Glutamatergic neuron (in vitro differentiated cells): Measurements from ENCODE around the gene PPP2R2C. TPM values are rescaled to one million over a fixed set of nuclear protein-coding genes. Genes with fewer than 3 reads are reported as not detected.

Source experiments
- DNase-seq: peaks from one replicate; pipeline ENCODE4 v3.0.0; 2022
- H3K27ac Mint-ChIP-seq: one replicate; pipeline ENCODE4 v1.8.0; 2020; ENCODE audit warnings: mild to moderate bottlenecking, mixed read lengths, inconsistent platforms; ENCODE audit not compliant: unreplicated experiment
- H3K27me3 Mint-ChIP-seq: one replicate; pipeline ENCODE4 v1.8.0; 2020; ENCODE audit warnings: mild to moderate bottlenecking, moderate library complexity, mixed read lengths, inconsistent platforms; ENCODE audit not compliant: unreplicated experiment
- H3K36me3 Mint-ChIP-seq: one replicate; pipeline ENCODE4 v1.8.0; 2020; ENCODE audit warnings: mild to moderate bottlenecking, mixed read lengths, inconsistent platforms; ENCODE audit not compliant: unreplicated experiment
- H3K4me1 Mint-ChIP-seq: one replicate; pipeline ENCODE4 v1.8.0; 2020; ENCODE audit warnings: mild to moderate bottlenecking, low read depth, mixed read lengths, inconsistent platforms; ENCODE audit not compliant: unreplicated experiment
- H3K4me3 Mint-ChIP-seq: one replicate; pipeline ENCODE4 v1.8.0; 2020; ENCODE audit warnings: mild to moderate bottlenecking, mixed read lengths, inconsistent platforms; ENCODE audit not compliant: unreplicated experiment
- H3K9me3 Mint-ChIP-seq: one replicate; pipeline ENCODE4 v1.8.0; 2020; ENCODE audit warnings: mild to moderate bottlenecking, moderate library complexity, mixed read lengths, inconsistent platforms; ENCODE audit not compliant: unreplicated experiment
- total RNA-seq: library from RNA; stranded (reverse); fragmentation: NEBNext Ultra II Directional; extraction: Animal tissue kit (Norgen Biotek cat#: 25700); gene quantifications from one replicate; pipeline ENCODE4 v1.2.1, GENCODE V29; 2021; ENCODE audit not compliant: unreplicated experiment
- TF ChIP-seq, protein P1 (sequence below): fragments of 200-600 bp; sonication (generic); IDR thresholded peaks from one replicate; pipeline ENCODE4 v1.5.0; 2021; ENCODE audit not compliant: partially characterized antibody, unreplicated experiment

The PPP2R2C gene
- total RNA-seq, 1 donor from 2014 or later: 9.4 TPM

DNA sequence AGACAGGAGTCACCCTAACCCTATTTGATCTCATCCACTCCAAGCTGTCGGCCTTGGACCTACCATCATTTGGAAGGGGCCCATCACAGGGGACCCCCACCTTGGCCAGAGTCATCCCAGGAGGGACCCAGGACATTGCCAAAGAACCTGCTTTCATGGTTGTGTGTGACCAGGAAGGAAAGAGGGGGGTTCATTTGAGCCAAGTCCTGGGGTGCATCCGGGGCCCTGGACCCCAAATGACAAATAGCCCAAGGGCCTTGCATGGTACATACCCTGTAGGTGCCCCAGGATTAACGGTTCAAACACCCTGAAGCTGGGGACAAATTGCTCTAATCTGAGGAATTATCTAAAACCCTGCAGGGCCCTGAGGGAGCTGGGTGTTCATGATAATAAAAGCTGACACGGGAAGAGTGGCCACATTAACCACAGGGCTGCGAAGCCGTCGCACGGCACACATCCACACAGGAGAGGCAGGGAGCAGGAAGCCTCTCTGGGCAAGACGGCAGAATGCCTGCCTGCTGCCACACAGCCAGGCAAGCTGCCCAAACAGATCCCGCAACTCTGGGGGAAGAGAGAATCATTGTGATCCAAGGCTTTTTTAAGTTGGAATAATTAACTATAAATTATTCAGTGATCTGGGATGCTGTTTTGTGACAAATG lies 28.2 kb upstream of the PPP2R2C start:
- TF ChIP-seq, protein P1, sequence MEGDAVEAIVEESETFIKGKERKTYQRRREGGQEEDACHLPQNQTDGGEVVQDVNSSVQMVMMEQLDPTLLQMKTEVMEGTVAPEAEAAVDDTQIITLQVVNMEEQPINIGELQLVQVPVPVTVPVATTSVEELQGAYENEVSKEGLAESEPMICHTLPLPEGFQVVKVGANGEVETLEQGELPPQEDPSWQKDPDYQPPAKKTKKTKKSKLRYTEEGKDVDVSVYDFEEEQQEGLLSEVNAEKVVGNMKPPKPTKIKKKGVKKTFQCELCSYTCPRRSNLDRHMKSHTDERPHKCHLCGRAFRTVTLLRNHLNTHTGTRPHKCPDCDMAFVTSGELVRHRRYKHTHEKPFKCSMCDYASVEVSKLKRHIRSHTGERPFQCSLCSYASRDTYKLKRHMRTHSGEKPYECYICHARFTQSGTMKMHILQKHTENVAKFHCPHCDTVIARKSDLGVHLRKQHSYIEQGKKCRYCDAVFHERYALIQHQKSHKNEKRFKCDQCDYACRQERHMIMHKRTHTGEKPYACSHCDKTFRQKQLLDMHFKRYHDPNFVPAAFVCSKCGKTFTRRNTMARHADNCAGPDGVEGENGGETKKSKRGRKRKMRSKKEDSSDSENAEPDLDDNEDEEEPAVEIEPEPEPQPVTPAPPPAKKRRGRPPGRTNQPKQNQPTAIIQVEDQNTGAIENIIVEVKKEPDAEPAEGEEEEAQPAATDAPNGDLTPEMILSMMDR: no peak
- no peak overlapping the region for H3K27ac Mint-ChIP-seq
- H3K4me3 Mint-ChIP-seq: no peak overlapping the region
- H3K4me1 Mint-ChIP-seq: no peaks in the 10 kb centered on the region
- no peak for DNase-seq
- no peaks in the 10 kb centered on the region for H3K27me3 Mint-ChIP-seq
- peaks cover 30% of the 10 kb centered on the region for H3K36me3 Mint-ChIP-seq
- peaks cover 14% of the 10 kb centered on the region for H3K9me3 Mint-ChIP-seq

DNA sequence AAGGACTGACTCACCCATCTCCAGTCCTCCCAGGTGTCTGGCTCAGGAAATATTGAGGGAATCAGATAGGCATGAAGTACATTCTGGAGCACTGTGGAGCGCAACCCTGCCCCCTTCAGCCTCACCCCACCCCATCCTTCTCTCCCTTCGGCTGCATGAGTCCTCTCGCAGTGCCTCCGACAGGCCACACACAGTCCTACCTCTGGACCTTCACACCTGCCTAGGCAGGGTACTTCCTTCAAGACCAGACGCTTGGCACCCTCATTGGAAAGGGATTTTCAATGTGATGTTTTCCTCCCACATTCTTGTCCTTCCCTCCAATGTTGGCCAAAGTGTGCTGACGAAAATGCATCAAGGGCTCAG lies 26.8 kb upstream of the PPP2R2C start:
- TF ChIP-seq, protein P1: no peak
- Mint-ChIP-seq H3K9me3 (peaks cover 7% of the 10 kb centered on the region), H3K36me3 (peaks cover 22% of the 10 kb centered on the region), H3K4me3 (no peak overlapping the region), H3K4me1 (no peaks in the 10 kb centered on the region), H3K27ac (no peak overlapping the region), H3K27me3 (peaks cover 1% of the 10 kb centered on the region)
- DNase-seq: no peak

DNA sequence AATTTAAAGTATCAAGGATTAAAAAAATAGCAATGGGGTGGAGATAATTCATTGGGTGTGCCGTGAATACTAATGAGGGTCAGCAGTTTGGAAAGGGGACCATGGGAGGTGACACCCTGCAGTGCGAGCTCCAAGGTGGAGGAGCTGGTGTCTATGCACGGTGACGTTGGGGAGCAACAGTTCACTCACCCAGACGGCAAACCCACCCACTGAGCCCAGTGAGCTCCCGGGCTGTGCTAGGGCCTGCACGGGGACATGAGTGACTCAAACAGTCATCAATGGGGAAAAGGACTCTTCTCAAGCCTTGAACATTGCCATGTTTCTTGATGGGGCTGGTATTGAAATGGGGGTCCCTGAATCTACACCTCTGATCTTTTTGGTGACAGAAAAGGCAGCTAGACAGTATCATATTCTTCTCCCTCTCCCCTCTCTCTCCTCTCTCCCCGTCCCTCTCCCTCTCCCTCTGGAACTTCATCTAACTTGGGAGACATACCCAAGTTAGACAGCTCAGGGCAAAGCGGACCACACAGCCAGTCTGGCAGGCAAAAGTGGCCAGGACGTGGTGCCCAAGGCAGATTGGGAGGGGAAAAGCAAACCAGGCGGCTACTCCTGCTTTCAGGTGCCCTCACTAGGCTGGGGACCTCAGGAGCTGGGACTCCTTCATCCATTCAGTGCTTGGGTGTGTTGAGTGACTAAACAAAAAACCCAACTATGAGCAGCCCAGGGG lies 26.3 kb upstream of the PPP2R2C start:
- DNase-seq: no peak
- peaks cover 19% of the 10 kb centered on the region for H3K36me3 Mint-ChIP-seq
- H3K4me3 Mint-ChIP-seq: no peak overlapping the region
- peaks cover under 1% of the 10 kb centered on the region for H3K4me1 Mint-ChIP-seq
- H3K27ac Mint-ChIP-seq: no peak overlapping the region
- TF ChIP-seq, protein P1: no peak
- H3K9me3 Mint-ChIP-seq: peaks cover 7% of the 10 kb centered on the region
- peaks cover 2% of the 10 kb centered on the region for H3K27me3 Mint-ChIP-seq

DNA sequence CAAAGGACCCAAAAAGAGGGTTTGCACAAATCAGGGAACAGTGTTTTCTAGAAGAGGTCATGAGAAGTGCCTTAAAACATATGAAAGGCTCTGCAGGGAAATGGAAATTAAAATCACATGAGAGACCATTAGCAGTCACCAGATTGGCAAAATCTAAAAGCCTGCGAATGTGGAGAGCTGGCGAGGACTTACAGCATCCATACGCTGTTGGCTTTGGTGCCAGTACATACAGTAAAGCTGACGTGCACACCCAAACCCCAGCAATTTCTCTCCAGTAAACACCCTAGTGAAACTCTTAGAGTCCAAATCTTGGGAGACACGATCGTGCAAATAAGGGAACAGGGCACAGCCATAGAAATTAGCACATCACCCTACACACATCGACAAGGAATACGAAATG lies 25.4 kb upstream of the PPP2R2C start:
- H3K4me3 Mint-ChIP-seq: no peak overlapping the region
- H3K27ac Mint-ChIP-seq: no peak overlapping the region
- peaks cover 5% of the 10 kb centered on the region for H3K27me3 Mint-ChIP-seq

More for the DNA sequence above, 25.4 kb upstream of the PPP2R2C start:
- DNase-seq: no peak
- peaks cover 10% of the 10 kb centered on the region for H3K36me3 Mint-ChIP-seq
- peaks cover 9% of the 10 kb centered on the region for H3K4me1 Mint-ChIP-seq
- H3K9me3 Mint-ChIP-seq: peaks cover 4% of the 10 kb centered on the region
- TF ChIP-seq, protein P1: no peak
